Endothelial cell of umbilical vein (primary cell): ENCODE results near the gene ASCL1. TPM values are rescaled to one million over a fixed set of nuclear protein-coding genes. Genes with fewer than 3 reads are reported as not detected.
A peak's percentile ranks its signal among the peaks of the same experiment; 100 is the strongest.

ENCODE experiments used
- BruUV-seq: library from RNA; stranded (reverse); fragments of 400-500 nt; replicated peaks from 2 replicates; lab custom pipeline; 2021; lab: Mats Ljungman, UMichigan
- CTCF ChIA-PET: fragments of 300-600, 350-600 bp; sonication (Branson Sonifier 250); formaldehyde crosslinking; loops from one replicate; lab custom pipeline; 2021; ENCODE audit warnings: antibody characterized with exemption, inconsistent platforms; lab: Charles Lee
- POLR2A ChIA-PET: fragments of 300-600, 350-600 bp; sonication (Branson Sonifier 250); formaldehyde crosslinking; loops from one replicate; lab custom pipeline; 2021; ENCODE audit warnings: antibody characterized with exemption, inconsistent platforms; lab: Charles Lee
- DNase-seq: peaks from one replicate; pipeline ENCODE4 v3.0.0-alpha.2; 2011; ENCODE audit warnings: low read depth, low spot score
- FAIRE-seq: peaks from 2 replicates; lab custom pipeline; 2011; peaks lifted over from hg19 to GRCh38; lab: Jason Lieb, UNC
- H2AFZ ChIP-seq: 2 replicates; pipeline ENCODE4 v1.6.0; 2012; ENCODE audit warnings: low read depth, low read length, control low read depth, inconsistent platforms
- H3K27ac ChIP-seq: 2 replicates; pipeline ENCODE4 v1.5.1; 2011; ENCODE audit warnings: low read depth, mild to moderate bottlenecking, control low read depth, low read length, moderate library complexity; ENCODE audit not compliant: insufficient read depth
- H3K27me3 ChIP-seq, 2 experiments: 2 replicates each; pipeline versions ENCODE4 v1.6.0 to v1.6.1; 2011; ENCODE audit warnings: low read length in 2 of 2, mixed read lengths in 1 of 2; ENCODE audit not compliant: control insufficient read depth in 2 of 2, insufficient read depth in 2 of 2
- H3K36me3 ChIP-seq, 2 experiments: 2 replicates in 1 of 2; 3 replicates in 1 of 2; pipeline ENCODE4 v1.5.1; 2011; ENCODE audit warnings: low read length in 2 of 2, mild to moderate bottlenecking in 1 of 2, moderate library complexity in 1 of 2; ENCODE audit not compliant: control insufficient read depth in 2 of 2, insufficient read depth in 2 of 2; ENCODE audit errors: extremely low read depth in 1 of 2
- H3K4me1 ChIP-seq: 3 replicates; pipeline ENCODE4 v1.5.1; 2011; ENCODE audit warnings: mild to moderate bottlenecking, low read length; ENCODE audit not compliant: control insufficient read depth, insufficient read depth; ENCODE audit errors: extremely low read depth
- H3K4me2 ChIP-seq: 2 replicates; pipeline ENCODE4 v1.6.1; 2011; ENCODE audit warnings: low read length, control low read depth, mixed read lengths; ENCODE audit not compliant: insufficient read depth
- H3K4me3 ChIP-seq, 3 experiments: fragments of 200-600 bp in 1 of 3; sonication (generic), shearing (Covaris generic) in 1 of 3; replicated peaks in 1 of 3; 2 replicates each; pipeline ENCODE4 v1.5.1; 2011 to 2016; ENCODE audit warnings: control low read depth in 3 of 3, low read length in 3 of 3, mild to moderate bottlenecking in 2 of 3, inconsistent platforms in 1 of 3, low read depth in 1 of 3, moderate library complexity in 1 of 3; ENCODE audit not compliant: insufficient read depth in 1 of 3
- H3K79me2 ChIP-seq: 2 replicates; pipeline ENCODE4 v1.6.0; 2012; ENCODE audit warnings: low read length, inconsistent platforms; ENCODE audit not compliant: control insufficient read depth, insufficient read depth
- H3K9ac ChIP-seq: replicated peaks from 2 replicates; pipeline ENCODE3; 2011; ENCODE audit warnings: low read length, control low read depth; ENCODE audit not compliant: insufficient read depth; ENCODE audit errors: extremely low read depth
- H3K9me1 ChIP-seq: replicated peaks from 3 replicates; pipeline ENCODE4 v1.6.0; 2011; ENCODE audit warnings: mild to moderate bottlenecking, low read length; ENCODE audit not compliant: control insufficient read depth, insufficient read depth; ENCODE audit errors: extremely low read depth
- H3K9me3 ChIP-seq: replicated peaks from 2 replicates; pipeline ENCODE4 v1.5.1; 2012; ENCODE audit warnings: low read length, inconsistent platforms; ENCODE audit not compliant: control insufficient read depth, insufficient read depth
- H4K20me1 ChIP-seq: replicated peaks from 2 replicates; pipeline ENCODE3; 2011; ENCODE audit warnings: mild to moderate bottlenecking, low read length; ENCODE audit not compliant: control insufficient read depth, insufficient read depth; ENCODE audit errors: extremely low read depth
- EZH2 ChIP-seq: IDR thresholded peaks from 2 replicates; pipeline ENCODE4 v1.6.1; 2012; ENCODE audit warnings: borderline replicate concordance, low read depth, mild to moderate bottlenecking, moderate library complexity, low read length, inconsistent platforms; ENCODE audit not compliant: severe bottlenecking
- FOS ChIP-seq: IDR thresholded peaks from 2 replicates; pipeline ENCODE4 v1.6.1; 2011; ENCODE audit warnings: mild to moderate bottlenecking, low read length, moderate library complexity, borderline replicate concordance; ENCODE audit not compliant: insufficient read depth
- dilution Hi-C: fragments of 300-500 bp; cut with MboI; formaldehyde crosslinking; loops from one replicate; pipeline ENCODE4 v1.15.0; 2019; ENCODE audit warnings: low sequenced_read_pairs; ENCODE audit not compliant: extremely low pct_ligation_motif_present
- intact Hi-C: fragments of 100-400 bp; cut with micrococcal nuclease; formaldehyde crosslinking; loops from one replicate; pipeline ENCODE4 v1.10.0; 2022
- polyA plus RNA-seq, 4 experiments: library from polyadenylated mRNA; depleted of rRNA in 3 of 4; stranded (reverse) in 3 of 4; unstranded in 1 of 4; fragments of >200 nt; gene quantifications; 2 replicates each; pipeline versions ENCODE4 v1.2.1 to v1.2.3, GENCODE V29; 2011 to 2012; ENCODE audit warnings: missing spikeins in 1 of 4
- total RNA-seq: library from RNA; stranded (reverse); gene quantifications from 2 replicates; pipeline ENCODE4 v1.2.3, GENCODE V29; 2021

ASCL1 gene
- total and polyA plus RNA-seq, 2 donors (not counting 3 experiments of a cell fraction or from before 2014, with no cell fraction given), result not detected

- Histone ChIP-seq H3K4me1 (no peaks in the 10 kb centered on the region), H3K36me3 (no peaks in the 10 kb centered on the region), H4K20me1 (no peaks in the 10 kb centered on the region), H3K79me2 (no peaks in the 10 kb centered on the region), H2AFZ (no peak overlapping the region), H3K27ac (no peak overlapping the region), H3K4me3 (no peak overlapping the region), H3K4me2 (no peak overlapping the region), H3K9ac (no peak overlapping the region), H3K9me3 (no peaks in the 10 kb centered on the region), H3K27me3 (peaks cover 18 to 25% of the 10 kb centered on the region in 2 experiments), H3K9me1 (no peaks in the 10 kb centered on the region)
- intact Hi-C loops (no loop called here), dilution Hi-C loops (no loop called here)
- FAIRE-seq (no peak), DNase-seq (no peak)
- TF ChIP-seq EZH2, result peak; percentile 31
- no peak for TF ChIP-seq FOS
- ChIA-PET CTCF (interaction anchor here (1.2 to 2.8 kb wide), 2 partner anchors 11 to 598 kb away, joined by 12 to 15 read pairs; no protein-coding TSS in a partner anchor), POLR2A (no interaction called here)
- no TSS peak for BruUV-seq
These were observed 7.1 kb upstream of the ASCL1 start for GRCh38 chr12:102950107-102950949.

- H3K4me3 ChIP-seq, result no peak overlapping the region
- H3K9me1 ChIP-seq, result no peaks in the 10 kb centered on the region
- H3K4me2 ChIP-seq, result no peak overlapping the region
- H2AFZ ChIP-seq, result no peak overlapping the region
- no peaks in the 10 kb centered on the region for H3K4me1 ChIP-seq
- H3K27me3 ChIP-seq, result peaks cover 26 to 33% of the 10 kb centered on the region in 2 experiments
- DNase-seq, result no peak
- no peak overlapping the region for H3K27ac ChIP-seq
- H3K79me2 ChIP-seq, result no peaks in the 10 kb centered on the region
- no peak for TF ChIP-seq FOS
- peak; percentile 53 for TF ChIP-seq EZH2
- H3K36me3 ChIP-seq, result no peaks in the 10 kb centered on the region
- intact Hi-C loops (no loop called here), dilution Hi-C loops (no loop called here)
- ChIA-PET CTCF (interaction anchor here (0.6 to 1.2 kb wide), 2 partner anchors 597 to 1400 kb away, joined by 3 to 12 read pairs; no protein-coding TSS in a partner anchor), POLR2A (no interaction called here)
- FAIRE-seq, result no peak
- H3K9me3 ChIP-seq, result no peaks in the 10 kb centered on the region
- no TSS peak for BruUV-seq
- H3K9ac ChIP-seq, result no peak overlapping the region
- no peaks in the 10 kb centered on the region for H4K20me1 ChIP-seq
These were observed 6.4 kb upstream of the ASCL1 start for GRCh38 chr12:102950950-102951619.
